Measurements from ENCODE around the gene ACBD4. TPM values are rescaled to one million over a fixed set of nuclear protein-coding genes. Genes with fewer than 3 reads are reported as not detected.

Gene ACBD4
- total and polyA plus RNA-seq, 2 of the 4 experiments (the other 2 are of a cell fraction) = 2.3 to 5.7 TPM

DNA sequence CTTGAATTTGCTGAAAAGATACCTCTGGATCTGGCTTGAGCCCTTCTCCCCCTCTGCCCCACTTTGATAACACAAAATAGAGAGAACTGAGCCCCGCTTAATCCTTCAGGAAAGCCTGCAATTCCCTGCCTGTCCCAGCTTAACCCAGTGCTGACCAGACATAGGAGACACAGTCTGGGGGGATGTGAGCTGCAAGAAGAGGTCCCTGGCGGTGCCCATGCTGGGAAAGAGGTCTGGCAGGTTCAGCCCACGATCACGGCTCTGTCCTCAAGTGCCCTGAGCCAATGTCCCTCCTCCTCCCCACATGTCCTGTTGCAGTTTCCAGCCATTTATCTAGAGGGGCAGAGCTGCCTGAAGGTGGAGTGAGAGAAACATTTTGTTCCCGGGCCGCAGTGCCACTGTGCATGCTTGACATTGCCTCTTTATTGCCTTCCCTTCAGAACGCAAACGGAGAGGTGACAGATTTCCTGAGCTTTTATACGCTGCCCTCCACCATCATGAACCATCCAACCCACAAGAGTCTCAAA is 32.2 kb upstream of the ACBD4 start:
- Histone ChIP-seq H3K27ac (ENCODE audit: insufficient read depth, low read length) (no peak overlapping the region), H3K14ac (replicated peaks; ENCODE audit: low read depth, low read length) (no peak overlapping the region), H4K5ac (ENCODE audit: low read depth, low read length) (no peak overlapping the region), H3K4me2 (ENCODE audit: low read depth, low read length) (no peak overlapping the region), H2AFZ (replicated peaks; ENCODE audit: low read length, poor library complexity) (no peak overlapping the region), H4K8ac (ENCODE audit: low read depth in 2 of 2, low read length in 2 of 2) (no peak overlapping the region), H3K4ac (ENCODE audit: low read depth, low read length) (no peak overlapping the region), H3K23ac (ENCODE audit: low read depth, low read length) (no peak overlapping the region), H4K20me1 (ENCODE audit: insufficient read depth, low read length) (peaks cover 15% of the 10 kb centered on the region), H2AK9ac (replicated peaks; ENCODE audit: low read depth, low read length, poor library complexity) (no peak overlapping the region), H3K9ac (ENCODE audit: low read depth, low read length) (no peak overlapping the region), H3K27me3 (ENCODE audit: control insufficient read depth, insufficient read depth, low read length) (no peaks in the 10 kb centered on the region), H3K56ac (ENCODE audit: extremely low read depth, insufficient read depth, low read length) (no peak overlapping the region), H3K4me1 (ENCODE audit: control insufficient read depth, insufficient read depth, low read length) (peaks cover 5% of the 10 kb centered on the region; the same call in 1 of the 2 replicates), H3K18ac (ENCODE audit: low read depth, low read length) (no peak overlapping the region), H3K36me3 (ENCODE audit: control insufficient read depth, insufficient read depth, low read length) (peaks cover 84% of the 10 kb centered on the region), H3K9me3 (ENCODE audit: control insufficient read depth, insufficient read depth, low read length) (no peaks in the 10 kb centered on the region), H2BK20ac (ENCODE audit: low read depth, low read length) (no peak overlapping the region), H2BK15ac (ENCODE audit: low read depth, low read length) (no peak overlapping the region), H4K91ac (ENCODE audit: insufficient read depth, low read depth, low read length) (no peak overlapping the region), H3K4me3 (ENCODE audit: insufficient read depth, low read depth, low read length) (no peak overlapping the region), H2BK120ac (ENCODE audit: low read depth, low read length) (no peak overlapping the region), H3K79me1 (ENCODE audit: low read depth in 1 of 2, low read length in 2 of 2) (peaks cover 7 to 50% of the 10 kb centered on the region in 2 experiments; a peak in 2 of 4 replicates), H2BK5ac (ENCODE audit: low read depth, low read length, poor library complexity, severe bottlenecking) (no peak overlapping the region), H3K9me1 (ENCODE audit: insufficient read depth, low read length) (no peaks in the 10 kb centered on the region), H2AK5ac (ENCODE audit: low read depth, low read length) (no peak overlapping the region)
- ChIA-PET CTCF (interaction anchor here (0.6 kb wide), 1 partner anchor 218 kb away, joined by 3 read pairs; no protein-coding TSS in a partner anchor), POLR2A (ENCODE audit: unreplicated experiment) (no interaction called here)
- in situ Hi-C loops (cut with MboI; ENCODE audit: low sequenced_read_pairs) = no loop called here
- dilution Hi-C loops (cut with HindIII; ENCODE audit: low sequenced_read_pairs, unreplicated experiment) = no loop called here
- no peak for TF ChIP-seq RFX5 (IDR thresholded peaks at IDR 0.05; ENCODE audit: low read depth, low read length)
- no peak for TF ChIP-seq BHLHE40 (IDR thresholded peaks at IDR 0.05; ENCODE audit: low read depth, low read length)
- TF ChIP-seq RCOR1 (IDR thresholded peaks at IDR 0.05; ENCODE audit: insufficient replicate concordance, low read length) = no peak
- TF ChIP-seq MAFK (IDR thresholded peaks at IDR 0.05; ENCODE audit: low read depth, low read length) = no peak
- TF ChIP-seq, protein P1, sequence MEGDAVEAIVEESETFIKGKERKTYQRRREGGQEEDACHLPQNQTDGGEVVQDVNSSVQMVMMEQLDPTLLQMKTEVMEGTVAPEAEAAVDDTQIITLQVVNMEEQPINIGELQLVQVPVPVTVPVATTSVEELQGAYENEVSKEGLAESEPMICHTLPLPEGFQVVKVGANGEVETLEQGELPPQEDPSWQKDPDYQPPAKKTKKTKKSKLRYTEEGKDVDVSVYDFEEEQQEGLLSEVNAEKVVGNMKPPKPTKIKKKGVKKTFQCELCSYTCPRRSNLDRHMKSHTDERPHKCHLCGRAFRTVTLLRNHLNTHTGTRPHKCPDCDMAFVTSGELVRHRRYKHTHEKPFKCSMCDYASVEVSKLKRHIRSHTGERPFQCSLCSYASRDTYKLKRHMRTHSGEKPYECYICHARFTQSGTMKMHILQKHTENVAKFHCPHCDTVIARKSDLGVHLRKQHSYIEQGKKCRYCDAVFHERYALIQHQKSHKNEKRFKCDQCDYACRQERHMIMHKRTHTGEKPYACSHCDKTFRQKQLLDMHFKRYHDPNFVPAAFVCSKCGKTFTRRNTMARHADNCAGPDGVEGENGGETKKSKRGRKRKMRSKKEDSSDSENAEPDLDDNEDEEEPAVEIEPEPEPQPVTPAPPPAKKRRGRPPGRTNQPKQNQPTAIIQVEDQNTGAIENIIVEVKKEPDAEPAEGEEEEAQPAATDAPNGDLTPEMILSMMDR (conservative IDR thresholded peaks at IDR 0.05; ENCODE audit: low read depth, low read length) = no peak
- no peak for TF ChIP-seq FOS (IDR thresholded peaks at IDR 0.05; ENCODE audit: low read depth, low read length)
- no peak for TF ChIP-seq SMC3 (IDR thresholded peaks at IDR 0.05; ENCODE audit: low read depth, low read length)
- no peak for TF ChIP-seq MAZ (IDR thresholded peaks at IDR 0.05; ENCODE audit: borderline replicate concordance, low read depth, low read length)
- TF ChIP-seq MXI1 (IDR thresholded peaks at IDR 0.05; ENCODE audit: borderline replicate concordance, low read depth, low read length) = no peak
- TF ChIP-seq, protein P2, sequence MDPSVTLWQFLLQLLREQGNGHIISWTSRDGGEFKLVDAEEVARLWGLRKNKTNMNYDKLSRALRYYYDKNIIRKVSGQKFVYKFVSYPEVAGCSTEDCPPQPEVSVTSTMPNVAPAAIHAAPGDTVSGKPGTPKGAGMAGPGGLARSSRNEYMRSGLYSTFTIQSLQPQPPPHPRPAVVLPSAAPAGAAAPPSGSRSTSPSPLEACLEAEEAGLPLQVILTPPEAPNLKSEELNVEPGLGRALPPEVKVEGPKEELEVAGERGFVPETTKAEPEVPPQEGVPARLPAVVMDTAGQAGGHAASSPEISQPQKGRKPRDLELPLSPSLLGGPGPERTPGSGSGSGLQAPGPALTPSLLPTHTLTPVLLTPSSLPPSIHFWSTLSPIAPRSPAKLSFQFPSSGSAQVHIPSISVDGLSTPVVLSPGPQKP (IDR thresholded peaks at IDR 0.05; ENCODE audit: borderline replicate concordance, low read depth, low read length) = no peak
- no peak for TF ChIP-seq POLR2A (IDR thresholded peaks at IDR 0.05; ENCODE audit: low read depth, low read length)
- TF ChIP-seq CHD1 (IDR thresholded peaks at IDR 0.05; ENCODE audit: low read depth, low read length) = no peak
- no peak for TF ChIP-seq NFE2L2 (IDR thresholded peaks at IDR 0.05; ENCODE audit: low read depth, low read length)
- TF ChIP-seq, protein P3, sequence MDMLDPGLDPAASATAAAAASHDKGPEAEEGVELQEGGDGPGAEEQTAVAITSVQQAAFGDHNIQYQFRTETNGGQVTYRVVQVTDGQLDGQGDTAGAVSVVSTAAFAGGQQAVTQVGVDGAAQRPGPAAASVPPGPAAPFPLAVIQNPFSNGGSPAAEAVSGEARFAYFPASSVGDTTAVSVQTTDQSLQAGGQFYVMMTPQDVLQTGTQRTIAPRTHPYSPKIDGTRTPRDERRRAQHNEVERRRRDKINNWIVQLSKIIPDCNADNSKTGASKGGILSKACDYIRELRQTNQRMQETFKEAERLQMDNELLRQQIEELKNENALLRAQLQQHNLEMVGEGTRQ (IDR thresholded peaks at IDR 0.05; ENCODE audit: low read depth, low read length) = no peak
- no peak for TF ChIP-seq RAD21 (IDR thresholded peaks at IDR 0.05; ENCODE audit: low read length)
- no TSS peak for BruUV-seq (replicated peaks)
- intact Hi-C loops (cut with micrococcal nuclease) = no loop called here
- WGBS, 2 experiments (ENCODE audit: extremely low coverage in 2 of 2, insufficient read length in 1 of 2) = 95% methylated on average over 4 of the region's 9 CpGs; no CpG with 5 or more reads in 1 of the 2 experiments
- DNase-seq (no peak), ATAC-seq (ENCODE audit: low read depth) (no peak)

Measured in IMR-90 (cell line).